ENCODE results near the gene PARD3.

DNA sequence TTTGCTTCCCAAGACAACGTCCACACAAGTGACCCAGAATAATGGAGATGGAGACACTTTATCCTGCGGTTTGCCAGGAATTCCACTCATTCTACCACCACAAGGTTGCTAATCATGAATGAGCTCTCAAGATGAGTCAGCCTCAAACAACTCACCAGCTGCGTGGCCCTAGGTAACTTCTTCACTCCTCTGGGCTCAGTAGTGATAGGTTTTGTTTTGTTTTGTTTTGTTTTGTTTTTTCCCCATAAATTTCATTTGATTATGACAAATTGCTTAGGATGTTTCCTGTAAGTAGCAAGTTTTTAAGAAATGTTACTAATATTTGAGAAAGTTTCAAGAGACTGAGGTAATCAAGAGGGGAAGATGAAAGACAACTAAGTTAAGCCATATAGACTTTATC is 286.8 kb downstream of the PARD3 start:
- TF ChIP-seq CTCF (IDR thresholded peaks at IDR 0.05), result no peak
- TF ChIP-seq POLR2AphosphoS5 (IDR thresholded peaks at IDR 0.05), result no peak
- TF ChIP-seq POLR2A (IDR thresholded peaks at IDR 0.05), result no peak
